Activated CD4-positive, alpha-beta T cell treated with anti-CD3 and anti-CD28 coated beads for 36 hours (primary cell): ENCODE measurements around the gene UTP11. TPM values are rescaled to one million over a fixed set of nuclear protein-coding genes. Genes with fewer than 3 reads are reported as not detected.
A peak's percentile ranks its signal among the peaks of the same experiment; 100 is the strongest.
"Not testable (repeated sequence)": the region's sequence is repeated elsewhere in the genome, so short reads cannot be mapped to it uniquely, and the experiment has no call there.

ENCODE experiments used
- ATAC-seq: fragments of 200-7000 bp; cut with Tn5 transposase; one replicate; pipeline ENCODE4 v1.10.0; 2021; ENCODE audit warnings: mild to moderate bottlenecking, moderate library complexity
- CTCF ChIA-PET: fragments of 350-600 bp; sonication (Branson Sonifier 250); formaldehyde crosslinking; loops from one replicate; lab custom pipeline; 2021; ENCODE audit warnings: antibody characterized with exemption; lab: Charles Lee
- POLR2A ChIA-PET: fragments of 350-600 bp; sonication (Branson Sonifier 250); formaldehyde crosslinking; loops from one replicate; lab custom pipeline; 2021; ENCODE audit warnings: antibody characterized with exemption, inconsistent platforms; lab: Charles Lee
- DNase-seq: peaks from one replicate; pipeline ENCODE4 v3.0.0-alpha.2; 2020
- H3K27ac Mint-ChIP-seq: one replicate; pipeline ENCODE4 v1.8.0; 2021; ENCODE audit warnings: mixed read lengths
- H3K27me3 Mint-ChIP-seq: one replicate; pipeline ENCODE4 v1.8.0; 2021; ENCODE audit warnings: mixed read lengths
- H3K36me3 Mint-ChIP-seq: one replicate; pipeline ENCODE4 v1.8.0; 2021; ENCODE audit warnings: low read depth, mixed read lengths
- H3K4me1 Mint-ChIP-seq: one replicate; pipeline ENCODE4 v1.8.0; 2021; ENCODE audit warnings: mixed read lengths
- H3K4me3 Mint-ChIP-seq: one replicate; pipeline ENCODE4 v1.8.0; 2021; ENCODE audit warnings: mild to moderate bottlenecking, moderate library complexity, mixed read lengths
- H3K9me3 Mint-ChIP-seq: one replicate; pipeline ENCODE4 v1.8.0; 2021; ENCODE audit warnings: low read depth, mixed read lengths
- intact Hi-C, 2 experiments: fragments of 100-400 bp; cut with DNase I in 1 of 2; cut with micrococcal nuclease in 1 of 2; formaldehyde crosslinking; loops; one replicate each; pipeline versions ENCODE4 v1.14.2 to v1.15.1; 2022 to 2024; cut with DNase I, micrococcal nuclease
- total RNA-seq, 2 experiments: library from RNA; stranded (reverse); gene quantifications; one replicate each; pipeline ENCODE4 v1.2.3, GENCODE V29; 2021

The UTP11 gene
- total RNA-seq: 10 to 100 TPM; 68.9 to 82.4 TPM

- H3K9me3 Mint-ChIP-seq: no peaks in the 10 kb centered on the region
- intact Hi-C loops: loop anchor here (1.0 to 5.0 kb wide), 13 partner anchors 16 to 1625 kb away; partner anchors contain the start of genes CDCA8 (in 2 of the 2), SF3A3 (in 2 of the 2), MEAF6 (in 1 of the 2) and MRPS15 (in 1 of the 2)
- DNase-seq: peak; percentile 94
- no peaks in the 10 kb centered on the region for H3K27me3 Mint-ChIP-seq
- peaks cover 30% of the 10 kb centered on the region for H3K36me3 Mint-ChIP-seq
- peak within 1 kb of the TSS; percentile 97 for H3K4me3 Mint-ChIP-seq
- ChIA-PET POLR2A (interaction anchor here (0.5 to 3.5 kb wide), 4 partner anchors 15 to 534 kb away, joined by 3 to 27 read pairs (median 6); no protein-coding TSS in a partner anchor), CTCF (interaction anchor here (0.5 to 5.3 kb wide), 9 partner anchors 9 to 153 kb away, joined by 3 to 30 read pairs (median 3); no protein-coding TSS in a partner anchor)
- H3K4me1 Mint-ChIP-seq: peaks cover 51% of the 10 kb centered on the region
- peak; percentile 81 for ATAC-seq
- peak within 1 kb of the TSS; percentile 95 for H3K27ac Mint-ChIP-seq
Measured at GRCh38 chr1:38012363-38013226, at the start of gene UTP11. Gene UTP11 (plus strand): TSS chr1:38012734. CDS start chr1:38012803, 69 bp downstream.

GRCh38 chr1:37964106-37964505 is 48.4 kb upstream of the UTP11 start:
- POLR2A ChIA-PET, H3K9me3 Mint-ChIP-seq, ATAC-seq, DNase-seq, H3K4me1 Mint-ChIP-seq, H3K27me3 Mint-ChIP-seq, intact Hi-C loops, H3K27ac Mint-ChIP-seq, H3K4me3 Mint-ChIP-seq: not testable (repeated sequence)
- peaks cover 46% of the 10 kb centered on the region for H3K36me3 Mint-ChIP-seq
- CTCF ChIA-PET: interaction anchor here (0.6 to 0.7 kb wide), 2 partner anchors 72 to 102 kb away, joined by 3 to 4 read pairs; no protein-coding TSS in a partner anchor

GRCh38 chr1:37965301-37965700 is 47.2 kb upstream of the UTP11 start:
- Mint-ChIP-seq H3K27ac (no peak overlapping the region), H3K27me3 (no peaks in the 10 kb centered on the region), H3K36me3 (peaks cover 48% of the 10 kb centered on the region), H3K4me1 (no peaks in the 10 kb centered on the region), H3K4me3 (no peak overlapping the region), H3K9me3 (no peaks in the 10 kb centered on the region)
- DNase-seq (no peak), ATAC-seq (no peak)
- POLR2A ChIA-PET: no interaction called here
- intact Hi-C loops: no loop called here
- CTCF ChIA-PET: no interaction called here

- H3K4me3 Mint-ChIP-seq, H3K27me3 Mint-ChIP-seq, H3K9me3 Mint-ChIP-seq, ATAC-seq, CTCF ChIA-PET, H3K4me1 Mint-ChIP-seq, intact Hi-C loops, H3K27ac Mint-ChIP-seq, POLR2A ChIA-PET, DNase-seq: not testable (repeated sequence)
- H3K36me3 Mint-ChIP-seq: peaks cover 73% of the 10 kb centered on the region
Measured at GRCh38 chr1:37973684-37974083, 38.9 kb upstream of the UTP11 start.

- no peak overlapping the region for H3K4me3 Mint-ChIP-seq
- ATAC-seq (no peak), DNase-seq (no peak)
- no peaks in the 10 kb centered on the region for H3K27me3 Mint-ChIP-seq
- intact Hi-C loops: no loop called here
- peaks cover 7% of the 10 kb centered on the region for H3K4me1 Mint-ChIP-seq
- no peaks in the 10 kb centered on the region for H3K9me3 Mint-ChIP-seq
- POLR2A ChIA-PET: no interaction called here
- H3K36me3 Mint-ChIP-seq: peaks cover 77% of the 10 kb centered on the region
- no peak overlapping the region for H3K27ac Mint-ChIP-seq
- CTCF ChIA-PET: no interaction called here
Measured at GRCh38 chr1:37974567-37974966, 38.0 kb upstream of the UTP11 start.

GRCh38 chr1:37975083-37975482 is 37.5 kb upstream of the UTP11 start:
- CTCF ChIA-PET, DNase-seq, H3K4me1 Mint-ChIP-seq, H3K27me3 Mint-ChIP-seq, H3K4me3 Mint-ChIP-seq, H3K27ac Mint-ChIP-seq, POLR2A ChIA-PET, ATAC-seq, H3K9me3 Mint-ChIP-seq: not testable (repeated sequence)
- H3K36me3 Mint-ChIP-seq: peaks cover 77% of the 10 kb centered on the region
- intact Hi-C loops: loop anchor here in 1 of 2 experiments (5.0 kb wide), 2 partner anchors 48 to 83 kb away; no protein-coding TSS in a partner anchor

GRCh38 chr1:37978541-37978940 is 34.0 kb upstream of the UTP11 start:
- DNase-seq: no peak
- POLR2A ChIA-PET: no interaction called here
- Mint-ChIP-seq H3K27me3 (no peaks in the 10 kb centered on the region), H3K36me3 (peaks cover 71% of the 10 kb centered on the region), H3K27ac (no peak overlapping the region), H3K9me3 (no peaks in the 10 kb centered on the region), H3K4me1 (no peaks in the 10 kb centered on the region), H3K4me3 (no peak overlapping the region)
- CTCF ChIA-PET: interaction anchor here (0.5 to 1.0 kb wide), 5 partner anchors 11 to 1435 kb away, joined by 3 read pairs; no protein-coding TSS in a partner anchor
- intact Hi-C loops: loop anchor here in 1 of 2 experiments (5.0 kb wide), 2 partner anchors 51 to 86 kb away; no protein-coding TSS in a partner anchor
- no peak for ATAC-seq

DNA sequence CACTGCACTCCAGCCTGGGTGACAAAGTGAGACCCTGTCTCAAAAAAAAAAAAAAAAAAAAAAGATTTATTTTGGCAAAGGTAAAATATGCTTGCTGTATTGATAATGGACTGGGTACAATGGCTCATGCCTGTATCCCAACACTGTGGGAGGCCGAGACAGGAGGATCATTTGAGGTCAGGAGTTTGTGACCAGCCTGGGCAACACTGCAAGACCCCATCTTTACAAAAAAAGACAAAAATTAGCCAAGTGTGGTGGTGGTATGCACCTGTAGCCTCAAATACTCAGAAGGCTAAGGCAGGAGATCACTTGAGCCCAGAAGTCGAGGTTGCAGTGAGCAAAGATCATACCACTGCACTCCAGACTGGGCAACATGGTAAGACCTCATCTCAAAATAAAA is 29.0 kb upstream of the UTP11 start:
- H3K27me3 Mint-ChIP-seq: no peaks in the 10 kb centered on the region
- H3K9me3 Mint-ChIP-seq: no peaks in the 10 kb centered on the region
- H3K36me3 Mint-ChIP-seq: peaks cover 63% of the 10 kb centered on the region
- no peak overlapping the region for H3K27ac Mint-ChIP-seq
- ChIA-PET POLR2A (interaction anchor here (0.6 kb wide), 1 partner anchor 835 kb away, joined by 3 read pairs; no protein-coding TSS in a partner anchor), CTCF (no interaction called here)
- intact Hi-C loops: no loop called here
- peaks cover 11% of the 10 kb centered on the region for H3K4me1 Mint-ChIP-seq
- no peak overlapping the region for H3K4me3 Mint-ChIP-seq
- DNase-seq (no peak), ATAC-seq (no peak)

DNA sequence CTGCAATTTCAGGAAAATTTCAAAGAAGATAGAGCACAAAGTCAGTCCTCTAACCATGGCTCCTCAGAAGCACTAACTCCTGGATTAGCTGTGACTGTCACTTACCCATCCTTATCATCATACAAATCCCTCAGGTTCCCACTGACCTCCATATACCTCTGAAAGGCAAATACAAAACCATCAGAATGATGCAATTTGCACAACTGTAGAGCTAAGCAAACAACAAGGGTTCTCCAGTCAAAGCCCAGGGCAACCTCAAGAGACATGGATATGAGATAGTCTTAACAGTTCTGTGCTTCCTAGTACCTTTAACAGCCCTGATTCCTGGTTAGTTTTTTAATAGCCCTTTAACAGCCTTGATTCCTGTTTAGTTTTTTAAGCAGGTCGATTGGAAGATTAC is 24.9 kb upstream of the UTP11 start:
- no peaks in the 10 kb centered on the region for H3K9me3 Mint-ChIP-seq
- H3K4me3 Mint-ChIP-seq: no peak overlapping the region
- CTCF ChIA-PET: no interaction called here
- DNase-seq: no peak
- no peak for ATAC-seq
- peaks cover 38% of the 10 kb centered on the region for H3K36me3 Mint-ChIP-seq
- H3K27me3 Mint-ChIP-seq: no peaks in the 10 kb centered on the region
- H3K4me1 Mint-ChIP-seq: peaks cover 17% of the 10 kb centered on the region
- no peak overlapping the region for H3K27ac Mint-ChIP-seq
- POLR2A ChIA-PET: no interaction called here
- intact Hi-C loops: loop anchor here in 1 of 2 experiments (5.0 kb wide), 1 partner anchor 175 kb away; no protein-coding TSS in a partner anchor

DNA sequence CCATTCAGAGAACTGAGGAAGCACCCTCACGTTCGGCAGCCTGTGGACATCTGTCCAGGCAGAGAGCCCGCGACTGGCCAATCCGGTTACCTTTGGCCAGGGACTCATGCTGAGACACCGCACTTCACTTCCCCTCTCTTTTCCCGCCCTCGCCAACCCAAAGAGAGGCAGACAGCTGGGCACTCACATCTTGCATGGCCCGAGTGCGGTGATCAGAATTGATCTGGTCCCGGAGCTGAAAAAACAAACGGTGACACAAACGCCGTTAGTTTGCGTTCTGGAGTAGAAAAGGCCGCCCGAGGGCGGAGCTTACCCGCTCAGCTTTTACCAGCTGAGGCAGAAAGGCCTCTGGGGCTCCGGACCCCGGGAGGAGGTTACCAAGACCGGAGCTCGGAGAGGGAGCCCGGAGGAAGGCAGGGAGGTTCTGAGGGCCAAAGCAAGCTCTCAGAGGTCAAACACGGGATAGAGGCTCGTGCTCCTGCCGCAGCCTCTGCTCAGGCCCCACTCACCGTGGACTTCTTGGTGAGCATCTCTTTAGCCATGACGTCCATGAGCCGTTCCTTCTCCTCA is 23.1 kb upstream of the UTP11 start:
- ChIA-PET CTCF (interaction anchor here (0.6 to 2.4 kb wide), 13 partner anchors 10 to 382 kb away, joined by 3 to 8 read pairs (median 4); partner anchors contain the start of genes C1orf122, INPP5B, MTF1 and YRDC), POLR2A (interaction anchor here (0.6 kb wide), 3 partner anchors 8 to 43 kb away, joined by 6 to 9 read pairs (median 7); no protein-coding TSS in a partner anchor)
- H3K27ac Mint-ChIP-seq: peak overlapping the region; percentile 90
- ATAC-seq (peak; percentile 31), DNase-seq (peak; percentile 67)
- intact Hi-C loops: loop anchor here in 1 of 2 experiments (5.0 kb wide), 1 partner anchor 177 kb away; no protein-coding TSS in a partner anchor
- H3K9me3 Mint-ChIP-seq: no peaks in the 10 kb centered on the region
- H3K36me3 Mint-ChIP-seq: peaks cover 38% of the 10 kb centered on the region
- peaks cover 20% of the 10 kb centered on the region for H3K4me1 Mint-ChIP-seq
- peak overlapping the region; percentile 93 for H3K4me3 Mint-ChIP-seq
- H3K27me3 Mint-ChIP-seq: no peaks in the 10 kb centered on the region
